NCI-H446 (cell line): ENCODE measurements around the gene DYNC1LI2.
A peak's percentile ranks its signal among the peaks of the same experiment; 100 is the strongest.
"Not testable (repeated sequence)": the region's sequence is repeated elsewhere in the genome, so short reads cannot be mapped to it uniquely, and the experiment has no call there.

Experiments
- DNase-seq, 2 experiments: peaks; one replicate each; lab custom pipeline; 2025; lab: John Stamatoyannopoulos, UW

DYNC1LI2 gene

DNA sequence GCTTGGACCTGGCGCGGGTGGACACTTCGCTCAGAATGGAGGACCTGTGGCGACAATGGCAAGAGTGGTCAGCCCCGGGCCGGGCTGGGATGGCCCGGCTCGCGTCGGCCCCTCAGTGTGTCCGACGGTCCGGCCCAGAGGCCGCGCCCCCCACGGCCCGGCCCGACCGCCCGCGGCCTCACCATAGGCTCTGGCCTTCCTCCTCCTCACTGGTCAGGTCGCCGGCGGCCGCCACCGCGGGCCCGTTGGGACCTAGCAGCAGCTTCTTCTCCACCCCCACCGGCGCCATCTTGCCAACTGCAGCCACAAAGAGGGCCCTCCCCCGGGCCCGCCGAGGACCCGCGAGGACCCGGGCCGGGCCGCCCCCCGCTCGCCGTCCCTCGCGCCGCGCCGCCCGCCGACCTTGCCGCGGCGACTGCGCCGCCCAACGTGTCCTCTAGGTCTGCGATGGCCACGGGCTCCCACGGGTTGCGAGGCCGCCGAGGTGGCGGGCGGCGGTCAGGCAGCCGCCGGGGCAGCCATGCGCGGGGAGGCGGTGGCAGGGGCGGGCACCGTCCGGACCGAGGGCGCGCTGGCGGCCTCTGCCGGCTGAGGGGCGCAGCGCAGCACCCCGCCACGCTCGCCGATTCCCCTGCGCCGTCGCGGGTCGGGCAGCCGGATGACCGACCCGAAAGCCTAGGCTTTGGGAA, at the start of gene DYNC1LI2:
Gene DYNC1LI2 (minus strand): TSS at position 307 of the 689 bp plus-strand sequence. CDS start 18 bp downstream, at position 289.
- peak in 1 of 2 experiments; percentile 67 for DNase-seq

DNA sequence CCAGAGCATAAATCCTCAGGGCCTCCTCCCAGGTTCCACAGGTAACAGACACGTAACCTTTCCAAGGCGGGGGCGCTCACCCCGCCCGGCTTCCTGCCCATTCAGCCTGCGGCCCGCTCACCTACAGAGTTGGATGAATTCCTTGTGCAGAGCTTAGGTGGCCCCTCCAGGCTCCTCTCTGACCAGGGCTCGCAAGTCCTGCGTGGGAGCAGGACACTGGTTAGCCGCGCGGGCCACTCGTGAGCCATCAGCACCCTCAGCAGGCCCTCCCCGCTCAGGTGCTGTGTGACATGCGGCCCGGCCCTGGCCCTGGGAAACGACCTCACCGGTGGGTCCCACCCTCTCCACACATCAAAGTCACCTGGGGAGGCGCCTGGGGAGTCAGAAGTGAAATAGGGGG, 49.4 kb upstream of the DYNC1LI2 start:
- DNase-seq: no peak

DNA sequence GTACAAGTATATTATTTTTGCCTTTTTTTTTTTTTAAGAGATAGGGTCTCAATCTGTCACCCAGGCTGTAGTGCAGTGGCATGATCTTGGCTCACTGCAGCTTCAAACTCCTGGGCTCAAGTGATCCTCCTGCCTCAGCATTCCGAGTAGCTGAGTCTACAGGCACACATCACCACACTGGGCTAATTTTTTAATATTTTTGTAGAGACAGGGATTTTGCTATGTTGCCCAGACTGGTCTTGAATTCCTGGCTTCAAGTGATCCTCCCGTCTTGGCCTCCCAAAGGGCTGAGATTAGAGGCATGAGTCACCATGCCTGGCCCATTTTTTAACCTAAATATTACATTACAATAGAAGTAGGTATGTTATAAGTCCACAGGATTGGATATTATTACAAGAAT, 46.8 kb upstream of the DYNC1LI2 start:
- no peak for DNase-seq

DNA sequence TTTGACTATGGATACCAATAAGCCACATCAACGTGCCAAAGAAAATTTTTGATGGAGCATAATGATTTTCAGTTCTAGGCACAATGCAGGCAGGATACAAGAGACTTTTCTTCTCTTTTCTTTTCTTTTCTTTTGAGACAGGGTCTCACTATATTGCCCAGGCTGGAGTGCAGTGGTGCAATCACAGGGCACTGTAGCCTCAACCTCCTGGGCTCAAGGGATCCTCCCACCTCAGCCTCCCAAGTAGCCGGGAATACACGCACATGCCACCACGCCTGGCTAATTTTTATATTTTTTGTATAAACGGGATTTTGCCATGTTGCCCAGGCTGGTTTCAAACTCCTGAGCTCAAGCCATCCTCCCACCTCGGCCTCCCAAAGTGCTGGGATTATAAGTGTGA, 42.6 kb upstream of the DYNC1LI2 start:
- DNase-seq: not testable (repeated sequence)

DNA sequence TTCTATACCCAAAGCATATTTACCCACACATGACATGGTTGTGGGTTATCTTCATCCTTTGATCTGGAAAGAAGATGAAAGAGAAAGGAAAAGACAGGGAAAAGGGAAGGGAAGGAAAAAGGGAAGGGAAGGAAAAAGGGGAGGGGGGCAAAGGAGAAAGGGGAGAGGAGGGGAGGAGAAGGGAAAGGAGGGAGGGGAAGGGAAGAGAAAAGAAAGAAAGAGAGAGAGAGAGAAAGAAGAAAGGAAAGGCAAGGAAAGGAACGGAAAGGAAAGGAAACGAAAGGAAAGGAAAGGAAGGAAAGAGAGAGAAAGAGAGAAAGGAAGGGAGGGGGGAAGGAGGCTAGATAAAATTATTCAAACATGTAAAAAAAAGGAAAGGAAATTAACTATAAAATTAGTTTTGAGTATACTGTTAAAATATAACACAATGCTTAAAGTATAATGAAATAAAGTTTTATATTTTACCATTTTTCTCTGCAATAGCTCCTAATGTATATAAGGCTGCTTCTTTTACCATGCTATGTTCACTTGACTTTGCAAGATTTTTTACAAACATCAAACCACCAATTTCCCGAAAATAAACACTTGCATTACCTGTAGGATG, 38.8 kb upstream of the DYNC1LI2 start:
- DNase-seq: no peak

DNA sequence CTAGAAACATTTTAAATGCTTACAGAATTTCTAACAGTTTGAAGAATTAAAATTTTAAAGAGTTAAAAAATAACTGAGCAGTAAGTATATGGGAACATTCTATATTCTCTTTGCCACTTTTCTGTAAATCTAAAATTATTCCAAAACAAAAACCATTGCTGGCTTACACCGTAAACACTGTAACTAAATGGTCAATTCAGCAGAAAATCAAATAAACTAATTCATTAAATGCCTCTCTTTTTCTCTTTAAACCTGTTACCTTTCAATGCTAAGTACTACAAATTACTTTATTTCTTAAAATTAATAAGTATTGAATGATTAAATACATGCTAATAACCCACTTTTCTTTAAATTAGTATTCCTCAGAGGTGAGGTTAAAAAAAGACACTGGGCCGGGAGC, 36.0 kb upstream of the DYNC1LI2 start:
- no peak for DNase-seq

DNA sequence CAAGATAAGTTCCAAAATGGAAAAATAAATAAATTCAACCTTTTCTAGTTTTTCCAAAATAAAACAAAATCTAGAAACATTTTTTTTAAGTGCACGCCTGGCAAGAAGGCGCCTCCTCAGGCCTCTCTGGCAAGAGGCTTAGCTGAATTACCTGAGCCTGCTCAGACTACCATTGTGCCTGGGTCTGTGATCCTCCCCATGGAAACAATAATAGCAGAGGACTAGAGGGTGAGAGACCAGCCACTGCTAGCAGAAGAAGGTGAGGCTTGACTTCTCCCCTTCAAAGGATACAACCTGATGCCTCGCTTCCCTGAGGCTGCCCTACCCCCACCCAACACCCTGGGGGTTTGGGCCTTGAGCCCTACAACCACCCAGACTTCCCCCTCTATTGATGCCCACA, 35.1 kb upstream of the DYNC1LI2 start:
- no peak for DNase-seq

DNA sequence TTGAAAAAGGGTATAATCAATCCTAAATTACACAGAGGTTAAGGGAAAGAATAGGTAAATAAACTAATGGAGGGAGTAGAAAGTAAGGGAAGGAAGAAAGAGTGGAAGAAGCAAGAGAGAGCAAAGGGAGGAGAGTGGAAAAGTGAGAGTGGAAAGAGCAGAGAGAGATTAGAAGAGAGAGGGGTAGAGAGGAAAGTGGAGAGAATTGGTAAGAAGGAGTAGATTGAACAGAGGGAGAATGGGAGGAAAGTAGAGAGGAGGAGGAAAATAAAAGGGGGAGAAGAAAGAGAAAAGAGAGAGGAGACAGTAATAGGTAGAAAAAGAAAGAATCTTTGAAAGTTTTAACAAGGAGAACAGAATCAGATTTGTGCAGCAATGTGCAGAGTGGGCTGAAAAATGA, 25.0 kb upstream of the DYNC1LI2 start:
- no peak for DNase-seq

DNA sequence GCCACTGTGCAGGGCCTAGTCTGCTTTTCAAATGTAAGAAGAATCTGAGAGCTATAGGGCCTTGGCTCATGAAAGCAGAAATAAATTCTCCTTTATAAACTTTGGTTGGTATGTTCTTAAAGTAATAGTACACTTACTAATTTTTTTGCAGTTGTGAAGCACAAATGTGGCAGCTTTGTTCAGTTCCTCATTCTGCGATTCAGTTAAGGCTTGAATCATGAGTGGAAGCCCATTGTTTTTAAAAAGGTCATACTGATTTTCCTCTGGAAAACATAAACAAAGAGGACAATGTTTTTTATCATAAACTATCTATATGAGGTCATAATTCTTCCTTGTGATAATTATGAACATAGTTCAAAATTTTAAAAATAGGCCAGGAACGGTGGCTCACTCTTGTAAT, 23.6 kb upstream of the DYNC1LI2 start:
- DNase-seq: no peak

DNA sequence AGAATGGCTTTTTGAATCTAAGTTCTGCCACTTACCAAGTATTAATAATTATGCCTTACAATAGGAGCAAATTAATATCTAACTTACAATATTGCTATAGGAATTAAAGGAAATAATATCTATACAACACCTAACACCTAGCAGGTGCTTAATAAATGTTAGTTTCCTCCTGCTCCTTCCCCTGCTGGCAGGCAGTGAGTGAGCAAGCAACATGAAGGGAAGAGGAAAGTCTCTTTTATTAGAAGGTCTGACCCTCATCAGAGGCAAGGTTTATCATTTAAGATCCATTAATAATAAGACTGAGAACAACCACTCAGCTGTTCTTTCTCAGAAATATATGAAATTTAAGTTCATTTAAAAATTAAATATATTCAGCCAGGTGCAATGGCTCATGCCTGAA, 6.7 kb upstream of the DYNC1LI2 start:
- DNase-seq: no peak

DNA sequence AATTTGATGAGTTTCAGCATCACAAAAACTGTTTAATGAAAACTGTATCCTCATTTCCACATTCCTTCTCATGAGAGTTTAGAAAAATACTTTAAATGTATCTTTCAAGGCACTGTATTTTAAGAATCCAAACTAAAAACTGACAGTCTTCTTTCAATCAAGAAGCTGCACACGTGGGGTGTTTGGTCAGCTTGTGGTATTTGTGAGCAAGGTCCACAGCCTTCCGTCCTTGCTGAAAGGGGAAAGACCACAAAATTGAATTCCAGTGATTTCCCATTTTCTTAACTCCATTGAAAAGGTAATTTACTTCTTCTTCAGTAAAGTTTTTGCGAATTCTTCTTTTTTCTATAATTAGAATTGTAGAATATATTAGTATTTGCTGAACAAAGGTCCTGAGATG, 3.4 kb upstream of the DYNC1LI2 start:
- DNase-seq: no peak

DNA sequence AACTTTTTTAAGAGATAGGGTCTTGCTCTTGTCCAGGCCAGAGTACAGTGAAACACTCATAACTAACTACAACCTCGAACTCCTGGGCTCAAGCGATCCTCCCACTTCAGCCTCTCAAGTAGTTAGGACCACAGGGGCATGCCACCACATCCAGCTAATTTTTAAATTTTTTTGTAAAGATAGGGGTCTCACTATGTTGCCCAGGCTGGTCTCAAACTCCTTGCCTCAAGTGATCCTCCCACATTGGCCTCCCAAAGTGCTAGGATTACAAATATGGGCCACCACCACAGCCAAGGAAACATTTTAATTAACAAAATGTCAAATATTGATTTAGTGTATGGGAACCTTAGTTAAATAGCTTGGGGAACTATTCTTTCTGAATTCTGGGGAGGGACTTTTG, 2.8 kb upstream of the DYNC1LI2 start:
- DNase-seq: no peak

DNA sequence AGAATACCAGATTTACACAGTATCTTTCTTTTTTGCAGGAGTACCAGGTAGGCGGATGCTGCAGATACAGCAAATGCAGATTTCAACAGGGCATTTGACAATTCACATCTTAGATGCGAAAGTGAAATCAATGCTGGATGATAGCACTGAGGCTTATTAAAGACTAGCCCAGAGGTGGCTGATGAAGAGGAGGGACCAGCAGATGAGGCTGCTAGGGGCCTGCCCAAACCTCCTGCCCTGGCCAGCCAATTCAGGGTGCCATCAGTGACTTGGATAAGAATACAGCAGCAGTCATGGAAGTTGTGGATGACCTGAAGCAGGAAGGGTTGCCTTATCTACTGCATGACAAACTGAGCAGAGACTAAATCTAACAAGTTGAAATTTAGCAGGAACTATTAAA, 1.5 kb upstream of the DYNC1LI2 start:
- no peak for DNase-seq

DNA sequence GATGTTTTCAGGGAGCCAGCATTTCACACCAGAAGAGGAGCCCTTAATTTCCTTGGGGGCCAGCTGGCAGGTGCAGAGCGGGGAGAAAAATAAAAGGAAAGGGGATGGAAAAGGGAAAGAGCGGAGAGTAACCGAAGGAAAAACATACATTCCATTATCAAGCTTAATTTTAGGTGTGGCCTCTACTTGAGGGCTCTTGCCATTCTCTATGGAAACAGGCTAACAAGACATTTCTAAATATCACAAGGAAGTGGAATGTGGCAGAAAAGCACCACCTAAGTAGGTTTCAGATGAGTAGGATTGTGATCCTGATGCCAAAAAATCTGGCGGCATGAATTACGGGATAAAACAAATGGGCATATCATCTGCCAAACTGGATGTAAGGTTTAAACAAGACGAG, 970 bp upstream of the DYNC1LI2 start:
- DNase-seq: no peak

DNA sequence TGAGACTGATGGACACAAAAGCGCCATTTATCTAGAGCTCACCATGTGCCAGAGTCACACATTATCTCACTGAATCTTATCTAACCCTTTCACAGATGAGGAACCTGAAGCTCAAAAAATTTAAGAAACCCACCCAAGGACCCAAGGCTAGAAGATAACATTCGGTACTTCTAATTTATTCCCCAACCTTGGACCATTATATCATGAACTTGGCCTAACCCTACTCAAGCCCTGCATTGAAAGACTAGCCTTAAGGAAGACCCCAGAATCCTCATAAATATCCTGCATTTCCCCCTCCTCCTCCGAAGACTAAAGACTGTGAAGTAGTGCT, 548 bp upstream of the DYNC1LI2 start:
- no peak for DNase-seq

DNA sequence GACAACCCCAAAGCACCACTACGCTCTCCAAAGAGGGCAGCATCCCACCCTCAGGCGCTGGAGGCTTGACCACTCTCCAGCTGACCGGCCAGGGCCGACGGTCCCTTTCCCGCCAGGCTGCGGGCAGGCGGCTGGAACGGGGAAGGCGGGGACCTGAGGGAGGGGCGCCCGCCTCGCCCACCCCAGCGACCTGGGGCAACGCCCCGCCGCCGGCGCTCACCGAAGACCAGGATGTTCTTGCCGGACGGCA, 431 bp downstream of the DYNC1LI2 start:
- DNase-seq: no peak

DNA sequence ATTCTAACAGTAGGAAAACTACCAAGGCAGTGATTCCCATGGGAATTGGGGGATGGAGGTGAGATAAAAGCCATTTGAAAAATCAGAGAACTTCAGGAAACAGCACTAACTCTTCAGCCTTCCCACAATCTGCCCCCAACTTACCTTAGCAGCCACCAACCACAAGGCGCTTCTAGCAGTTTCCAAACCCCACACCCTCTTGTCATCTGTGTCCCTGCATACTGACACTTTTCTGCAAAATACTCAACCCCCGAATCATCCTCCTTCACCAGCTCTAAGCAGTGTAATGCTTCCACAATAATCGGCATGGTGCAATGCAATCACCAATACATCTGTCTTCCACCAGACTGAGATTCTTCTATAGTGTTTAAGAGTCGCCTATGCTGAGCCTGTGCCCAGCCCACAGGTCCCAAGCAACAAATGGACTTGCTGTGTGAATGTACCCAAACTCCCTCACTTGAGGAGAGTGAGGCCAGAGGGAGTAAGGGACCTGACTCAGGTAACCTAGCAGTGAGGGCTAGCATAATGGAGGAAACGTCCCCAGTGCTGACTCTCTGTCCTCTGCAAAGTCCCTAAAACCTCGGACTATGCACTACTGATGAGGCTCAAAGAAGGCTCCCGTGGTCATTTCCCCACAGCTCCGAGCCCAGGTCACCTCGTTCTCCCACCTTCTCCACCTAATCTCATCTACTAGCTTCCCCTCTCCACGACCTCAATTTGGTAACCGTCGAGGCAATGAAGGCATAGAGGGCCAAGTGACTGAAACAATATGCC, 943 bp downstream of the DYNC1LI2 start:
- DNase-seq: no peak

DNA sequence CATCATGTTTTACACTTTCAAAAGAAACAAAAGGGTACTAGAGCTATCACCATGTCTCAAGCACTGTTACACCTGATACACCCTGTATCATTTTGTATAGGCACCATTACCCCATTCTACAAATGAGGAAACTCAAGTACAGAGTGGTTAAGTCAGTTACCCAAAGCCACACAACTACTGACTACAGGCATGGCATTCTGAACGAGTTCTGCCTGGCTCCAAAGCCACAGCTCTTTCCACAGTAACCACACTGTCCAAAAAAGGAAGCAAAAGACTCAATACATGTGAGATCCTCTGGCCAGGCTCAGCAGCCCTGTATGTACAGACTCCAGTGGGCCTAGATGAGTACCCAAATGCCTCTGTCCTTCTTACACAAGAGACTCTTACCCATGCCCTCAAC, 4.7 kb downstream of the DYNC1LI2 start:
- DNase-seq: no peak

DNA sequence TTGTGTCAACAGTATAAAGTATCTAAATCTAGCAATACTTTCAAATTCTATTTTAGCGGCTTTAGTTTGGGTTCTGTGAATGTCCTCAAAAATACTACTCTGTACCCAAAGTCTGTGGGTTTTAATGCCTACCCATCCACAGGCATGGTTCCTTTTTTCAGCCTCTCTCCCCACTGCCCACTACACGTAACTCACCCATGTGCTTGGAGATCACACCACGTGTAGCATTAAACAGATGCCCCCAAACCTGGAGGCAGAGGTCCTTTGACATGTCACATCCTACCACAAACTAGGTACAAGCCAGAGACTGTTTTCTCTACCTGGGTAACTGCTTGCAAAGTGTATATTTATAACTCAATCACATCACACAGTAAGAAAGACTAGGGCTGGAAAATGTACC, 5.4 kb downstream of the DYNC1LI2 start:
- DNase-seq: no peak

DNA sequence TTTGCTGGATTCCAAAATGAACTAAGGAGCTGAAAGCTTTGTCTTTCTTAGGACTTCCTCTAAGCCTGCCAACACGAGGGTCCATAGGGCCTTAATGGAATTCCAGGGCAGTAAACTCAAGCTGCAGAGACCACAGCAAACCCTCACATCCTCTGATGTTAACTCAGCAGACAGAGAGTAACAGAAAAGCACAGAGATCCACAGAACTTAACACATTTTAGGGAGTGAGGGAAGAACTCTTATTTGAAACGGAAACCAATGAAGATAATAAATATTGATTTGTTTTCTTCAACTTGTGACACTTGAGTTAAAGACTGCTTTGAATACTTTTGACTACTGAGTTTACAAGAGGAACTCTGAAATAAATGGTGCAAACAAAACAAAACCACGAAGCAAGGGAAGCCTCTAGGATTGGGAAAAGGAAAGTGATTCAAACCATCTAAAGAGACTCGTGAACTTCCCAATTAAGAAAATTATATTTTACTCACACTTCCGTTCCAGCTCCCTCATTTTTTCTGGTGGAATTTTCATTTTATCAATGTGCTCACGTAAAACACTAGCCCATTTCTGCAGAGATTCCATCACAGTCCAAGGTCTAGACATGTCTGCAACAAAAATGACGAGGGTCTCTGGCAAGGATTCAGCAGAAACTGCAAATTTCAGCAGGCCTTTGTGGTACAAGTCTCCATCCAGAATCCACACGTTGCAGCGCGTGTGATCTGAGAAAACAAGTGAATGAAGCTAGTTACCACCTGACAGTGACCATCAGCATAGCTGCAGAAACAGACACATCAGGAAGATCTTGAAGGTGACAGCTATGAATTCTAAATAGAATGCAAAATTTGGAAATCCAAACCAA, 9.2 kb downstream of the DYNC1LI2 start:
- DNase-seq: no peak

DNA sequence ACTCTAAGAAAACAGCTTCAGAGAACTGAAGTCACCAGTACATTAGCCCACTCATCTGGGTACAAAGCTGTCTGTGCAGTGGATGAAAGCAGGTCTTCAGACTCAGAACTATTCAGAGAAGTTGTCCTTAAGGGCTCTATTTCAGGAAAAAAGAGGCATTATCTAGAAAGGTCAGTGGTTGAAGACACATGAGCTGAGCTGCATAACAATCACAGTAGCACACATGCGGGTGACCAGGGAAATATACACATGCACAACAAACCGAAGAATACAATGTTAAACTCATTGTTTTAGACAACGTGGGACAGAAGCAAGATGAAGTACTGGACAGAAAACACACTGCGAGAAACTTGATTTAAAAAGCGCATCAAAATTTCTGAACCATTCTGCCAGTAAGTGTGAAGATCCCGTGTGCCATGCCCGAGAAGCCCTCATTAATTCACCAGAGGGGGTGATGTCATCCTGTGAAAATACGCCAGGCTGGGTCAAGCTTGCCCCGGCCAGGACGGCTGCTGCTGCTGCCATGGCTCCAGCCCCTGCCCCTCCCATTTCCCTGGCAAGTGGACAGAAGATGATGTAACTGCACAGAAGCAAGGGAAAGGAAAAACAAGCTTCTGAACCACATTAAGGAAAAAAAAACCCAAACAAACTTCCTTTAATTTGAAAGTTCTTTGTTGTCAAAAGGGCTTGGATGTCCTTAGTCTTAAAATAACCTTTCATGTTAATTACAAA, 10.1 kb downstream of the DYNC1LI2 start:
- DNase-seq: peak; percentile 60 to 79

DNA sequence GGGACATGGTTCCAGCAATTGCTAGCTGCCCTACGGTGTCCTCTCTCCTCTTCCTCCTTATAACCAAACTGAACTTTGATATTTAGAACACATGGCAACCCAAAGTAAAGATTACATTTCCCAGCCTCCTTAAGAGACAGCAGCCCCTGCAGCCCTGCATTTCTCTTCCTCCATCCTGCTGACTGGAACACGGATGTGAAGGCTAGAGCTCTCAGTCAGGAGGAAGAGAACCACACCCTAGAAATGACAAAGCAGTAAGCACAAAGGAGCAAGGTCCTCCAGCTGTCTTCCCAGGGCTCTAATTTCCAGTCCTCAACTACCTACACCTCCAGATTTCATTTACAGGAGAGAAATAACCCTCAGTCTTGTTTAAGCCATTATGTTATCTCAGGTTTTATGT, 10.9 kb downstream of the DYNC1LI2 start:
- DNase-seq: no peak
